Measurements from ENCODE around the gene CDH23.
A peak's percentile ranks its signal among the peaks of the same experiment; 100 is the strongest.

The CDH23 gene

GRCh38 chr10:71578069-71578468 is 181.3 kb downstream of the CDH23 start:
- Mint-ChIP-seq H3K27me3 (ENCODE audit: low read depth, poor library complexity) (peaks cover 26% of the 10 kb centered on the region), H3K27ac (no peak overlapping the region), H3K4me1 (peaks cover 33% of the 10 kb centered on the region), H3K4me3 (no peak overlapping the region), H3K9me3 (no peaks in the 10 kb centered on the region), H3K36me3 (ENCODE audit: low read depth) (no peaks in the 10 kb centered on the region)
- no peak for TF ChIP-seq CTCF (IDR thresholded peaks at IDR 0.05)
- DNase-seq, result peak; percentile 23

- Mint-ChIP-seq H3K4me3 (no peak overlapping the region), H3K36me3 (ENCODE audit: low read depth) (no peaks in the 10 kb centered on the region), H3K27ac (no peak overlapping the region), H3K9me3 (no peaks in the 10 kb centered on the region), H3K27me3 (ENCODE audit: low read depth, poor library complexity) (peaks cover 20% of the 10 kb centered on the region), H3K4me1 (peaks cover 21% of the 10 kb centered on the region)
- TF ChIP-seq CTCF (IDR thresholded peaks at IDR 0.05), result no peak
- no peak for DNase-seq
Measured at GRCh38 chr10:71579668-71580067, 182.9 kb downstream of the CDH23 start.

- Mint-ChIP-seq H3K27me3 (ENCODE audit: low read depth, poor library complexity) (peaks cover 20% of the 10 kb centered on the region), H3K4me1 (peaks cover 15% of the 10 kb centered on the region), H3K4me3 (no peak overlapping the region), H3K9me3 (no peaks in the 10 kb centered on the region), H3K27ac (no peak overlapping the region), H3K36me3 (ENCODE audit: low read depth) (no peaks in the 10 kb centered on the region)
- DNase-seq, result no peak
- no peak for TF ChIP-seq CTCF (IDR thresholded peaks at IDR 0.05)
Measured at GRCh38 chr10:71580415-71580814, 183.7 kb downstream of the CDH23 start.

GRCh38 chr10:71580926-71581325 is 184.2 kb downstream of the CDH23 start:
- Mint-ChIP-seq H3K36me3 (ENCODE audit: low read depth) (no peaks in the 10 kb centered on the region), H3K9me3 (no peaks in the 10 kb centered on the region), H3K4me3 (no peak overlapping the region), H3K27me3 (ENCODE audit: low read depth, poor library complexity) (peaks cover 20% of the 10 kb centered on the region), H3K4me1 (peaks cover 10% of the 10 kb centered on the region), H3K27ac (no peak overlapping the region)
- no peak for DNase-seq
- no peak for TF ChIP-seq CTCF (IDR thresholded peaks at IDR 0.05)

- peaks cover 6% of the 10 kb centered on the region for H3K4me1 Mint-ChIP-seq
- no peaks in the 10 kb centered on the region for H3K9me3 Mint-ChIP-seq
- TF ChIP-seq CTCF (IDR thresholded peaks at IDR 0.05), result no peak
- peaks cover 17% of the 10 kb centered on the region for H3K27me3 Mint-ChIP-seq (ENCODE audit: low read depth, poor library complexity)
- no peaks in the 10 kb centered on the region for H3K36me3 Mint-ChIP-seq (ENCODE audit: low read depth)
- no peak for DNase-seq
- no peak overlapping the region for H3K4me3 Mint-ChIP-seq
- no peak overlapping the region for H3K27ac Mint-ChIP-seq
Measured at GRCh38 chr10:71581376-71581775, 184.7 kb downstream of the CDH23 start.

- no peak for TF ChIP-seq CTCF (IDR thresholded peaks at IDR 0.05)
- no peak overlapping the region for H3K27ac Mint-ChIP-seq
- peaks cover 15% of the 10 kb centered on the region for H3K27me3 Mint-ChIP-seq (ENCODE audit: low read depth, poor library complexity)
- H3K4me3 Mint-ChIP-seq, result no peak overlapping the region
- H3K9me3 Mint-ChIP-seq, result no peaks in the 10 kb centered on the region
- DNase-seq, result peak; percentile 77
- H3K4me1 Mint-ChIP-seq, result peaks cover 6% of the 10 kb centered on the region
- H3K36me3 Mint-ChIP-seq (ENCODE audit: low read depth), result no peaks in the 10 kb centered on the region
Measured at GRCh38 chr10:71582019-71582418, 185.3 kb downstream of the CDH23 start.
